CD4-positive, alpha-beta T cell treated with Interleukin-6 for 4 hours (primary cell): ENCODE results near the gene DPAGT1.
"Not testable (repeated sequence)": the region's sequence is repeated elsewhere in the genome, so short reads cannot be mapped to it uniquely, and the experiment has no call there.

Experiments used
- DNase-seq: peaks from one replicate; pipeline ENCODE4 v3.0.0-alpha.2; 2020; ENCODE audit warnings: mixed read lengths

DPAGT1 gene

DNA sequence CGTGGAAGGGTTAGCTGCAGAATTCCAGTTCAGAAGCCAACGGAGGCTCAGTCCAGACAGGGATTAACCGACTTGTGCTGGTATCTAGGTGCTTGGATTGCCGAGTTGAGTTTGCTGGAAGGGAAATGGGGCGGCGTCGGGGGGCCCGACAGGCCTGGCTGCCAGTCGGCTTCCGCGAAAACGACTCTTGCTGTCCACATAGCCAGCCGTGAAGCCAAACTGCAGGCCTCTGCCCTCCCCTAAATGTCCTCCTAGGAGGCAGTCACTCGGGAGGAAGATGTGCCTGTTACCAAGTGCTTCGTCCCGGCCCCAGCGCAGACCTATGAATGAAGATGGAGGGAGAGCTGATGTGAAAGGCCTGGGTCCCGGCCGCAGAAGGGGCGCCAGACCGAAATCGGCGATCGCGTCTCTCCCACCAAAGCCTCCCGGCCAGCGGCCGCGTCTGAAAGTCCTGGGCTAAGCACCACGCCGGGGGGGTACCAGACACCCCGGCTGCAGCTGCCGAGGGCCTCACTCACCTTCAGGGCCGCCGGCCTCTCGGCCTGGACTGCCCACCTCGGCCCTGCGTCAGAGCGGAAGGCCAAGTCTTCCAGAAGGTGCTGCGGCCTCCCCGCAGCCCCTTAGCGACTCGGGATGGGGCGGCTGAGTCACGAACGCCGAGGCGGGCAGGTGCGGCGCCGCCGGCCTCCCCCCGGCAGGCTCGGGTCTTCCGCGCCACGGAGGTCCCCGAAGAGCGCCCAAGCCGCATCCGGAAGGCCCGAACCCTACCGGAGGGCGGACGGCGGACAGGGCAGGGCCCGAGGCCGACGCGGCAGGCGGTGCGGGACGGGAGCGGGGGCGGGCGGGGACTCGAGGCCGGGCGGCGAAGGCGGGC lies 7.5 kb downstream of the DPAGT1 start:
- peak; percentile 63 for DNase-seq

DNA sequence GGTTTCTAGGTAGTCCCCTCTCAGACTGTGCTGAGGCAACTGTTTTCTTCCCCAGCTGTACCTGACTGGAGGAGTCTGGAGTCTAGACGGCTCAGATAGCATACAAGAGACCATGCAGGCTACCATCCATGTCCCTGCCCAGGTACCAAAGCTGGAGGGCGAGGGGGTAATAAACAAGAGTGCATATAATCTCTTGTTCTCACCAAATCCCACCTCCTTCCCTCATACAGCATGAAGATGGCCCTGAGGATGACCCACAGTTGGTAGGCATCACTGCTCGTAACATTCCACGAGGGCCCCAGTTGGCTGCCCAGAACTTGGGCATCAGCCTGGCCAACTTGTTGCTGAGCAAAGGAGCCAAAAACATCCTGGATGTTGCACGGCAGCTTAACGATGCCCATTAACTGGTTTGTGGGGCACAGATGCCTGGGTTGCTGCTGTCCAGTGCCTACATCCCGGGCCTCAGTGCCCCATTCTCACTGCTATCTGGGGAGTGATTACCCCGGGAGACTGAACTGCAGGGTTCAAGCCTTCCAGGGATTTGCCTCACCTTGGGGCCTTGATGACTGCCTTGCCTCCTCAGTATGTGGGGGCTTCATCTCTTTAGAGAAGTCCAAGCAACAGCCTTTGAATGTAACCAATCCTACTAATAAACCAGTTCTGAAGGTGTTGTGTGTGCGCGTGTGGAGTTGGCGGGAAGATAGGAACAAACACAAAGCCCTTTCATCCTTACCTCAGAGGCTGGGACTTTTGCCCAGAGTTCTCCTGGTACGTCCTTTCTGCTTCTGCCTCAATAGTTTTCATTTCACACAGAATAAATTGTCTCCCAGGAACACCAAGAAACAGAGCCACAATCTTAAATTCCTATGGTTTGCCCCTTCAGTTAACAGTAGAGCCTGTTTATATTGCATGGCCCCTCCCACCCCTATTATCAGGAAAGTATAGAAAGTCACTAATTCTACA lies 8.5 kb downstream of the DPAGT1 start:
- no peak for DNase-seq

DNA sequence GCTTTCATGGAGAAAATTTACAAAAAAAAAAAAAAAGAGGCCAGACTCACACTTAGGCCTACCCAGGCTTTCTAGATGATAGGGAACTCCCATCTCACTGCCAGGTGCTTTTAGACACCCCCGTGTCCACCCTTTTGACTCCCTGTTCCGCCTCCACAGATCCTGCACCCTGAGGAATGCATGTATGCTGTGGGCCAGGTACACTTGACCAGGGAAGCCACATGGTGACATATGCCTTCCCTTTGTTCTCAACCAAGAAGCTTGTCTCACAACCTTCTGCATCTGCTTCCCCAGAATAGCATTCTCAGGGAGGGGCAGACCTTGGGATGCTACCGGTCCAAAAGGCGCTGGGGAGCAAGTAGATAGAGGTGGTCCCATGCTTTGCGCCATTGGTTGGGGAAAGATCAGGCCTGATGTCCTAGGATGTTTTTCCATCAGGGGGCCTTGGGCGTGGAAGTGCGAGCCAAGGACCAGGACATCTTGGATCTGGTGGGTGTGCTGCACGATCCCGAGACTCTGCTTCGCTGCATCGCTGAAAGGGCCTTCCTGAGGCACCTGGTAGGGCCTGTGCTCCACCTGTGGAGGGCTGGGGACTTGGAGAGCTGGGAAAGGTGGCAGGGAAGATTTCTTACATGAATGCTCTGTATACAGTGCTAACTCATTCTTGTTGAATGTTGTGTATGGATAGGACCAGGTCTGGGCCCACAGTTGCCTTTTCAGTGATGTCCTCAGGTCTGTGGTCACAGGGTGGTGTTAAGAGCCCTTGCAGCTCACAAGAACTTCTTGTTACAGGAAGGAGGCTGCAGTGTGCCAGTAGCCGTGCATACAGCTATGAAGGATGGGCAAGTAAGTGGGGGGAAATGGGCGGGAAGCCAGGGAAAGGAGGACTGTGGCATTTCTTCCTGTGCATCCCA lies 9.4 kb downstream of the DPAGT1 start:
- DNase-seq: no peak

DNA sequence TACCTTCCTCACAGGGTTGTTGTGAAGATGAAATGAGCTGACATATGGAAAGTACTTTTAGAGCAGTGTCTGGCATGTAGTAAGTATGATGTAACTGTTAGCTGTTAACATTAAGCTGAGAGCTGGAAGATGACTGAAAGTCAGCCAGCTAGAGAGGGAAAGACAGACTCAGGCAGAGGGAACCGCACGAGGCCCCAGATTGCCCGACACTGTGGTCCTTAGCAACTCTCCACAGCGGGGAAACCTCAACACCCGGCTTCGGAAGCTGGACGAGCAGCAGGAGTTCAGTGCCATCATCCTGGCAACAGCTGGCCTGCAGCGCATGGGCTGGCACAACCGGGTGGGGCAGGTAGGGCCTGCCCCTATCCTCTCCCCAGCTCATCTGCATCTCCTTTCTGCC lies 10.5 kb downstream of the DPAGT1 start:
- DNase-seq: no peak

DNA sequence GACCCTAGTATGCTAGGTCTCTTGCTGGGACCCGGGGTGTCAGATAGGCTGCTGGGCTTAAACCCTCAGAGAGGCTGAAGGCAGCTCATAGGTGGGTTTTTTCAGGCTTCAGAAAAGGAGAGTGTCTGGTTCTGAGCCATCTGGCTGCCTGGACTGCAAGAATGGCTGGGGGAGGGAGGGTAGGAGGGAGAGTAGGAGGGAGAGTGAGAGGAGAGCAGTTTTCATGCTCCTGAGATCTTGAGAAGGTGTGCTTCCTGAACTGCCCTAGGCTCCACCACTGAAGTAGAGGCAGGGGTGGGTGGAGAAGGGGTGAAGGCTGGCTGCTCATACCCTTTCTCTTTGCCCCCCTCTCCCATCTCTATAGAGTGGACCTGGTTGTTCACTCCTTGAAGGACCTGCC lies 12.3 kb downstream of the DPAGT1 start:
- no peak for DNase-seq

DNA sequence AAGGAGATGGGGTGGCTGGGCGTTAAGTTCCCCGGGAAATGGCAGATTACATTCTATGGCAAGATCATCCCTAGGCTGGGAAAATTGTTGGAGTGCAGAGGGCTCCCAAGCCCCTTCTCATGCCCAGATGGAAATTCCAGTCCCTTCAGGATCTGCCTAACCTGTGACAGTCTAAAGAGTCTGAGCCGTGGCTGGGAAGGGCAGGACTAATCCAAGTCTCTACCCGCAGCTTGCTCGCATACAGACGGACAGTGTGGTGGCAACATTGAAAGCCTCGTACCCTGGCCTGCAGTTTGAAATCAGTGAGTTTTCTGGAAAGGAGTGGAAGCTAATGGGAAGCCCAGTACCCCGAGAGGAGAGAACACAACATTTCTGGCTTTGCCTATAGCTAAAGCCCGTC lies 13.2 kb downstream of the DPAGT1 start:
- no peak for DNase-seq

DNA sequence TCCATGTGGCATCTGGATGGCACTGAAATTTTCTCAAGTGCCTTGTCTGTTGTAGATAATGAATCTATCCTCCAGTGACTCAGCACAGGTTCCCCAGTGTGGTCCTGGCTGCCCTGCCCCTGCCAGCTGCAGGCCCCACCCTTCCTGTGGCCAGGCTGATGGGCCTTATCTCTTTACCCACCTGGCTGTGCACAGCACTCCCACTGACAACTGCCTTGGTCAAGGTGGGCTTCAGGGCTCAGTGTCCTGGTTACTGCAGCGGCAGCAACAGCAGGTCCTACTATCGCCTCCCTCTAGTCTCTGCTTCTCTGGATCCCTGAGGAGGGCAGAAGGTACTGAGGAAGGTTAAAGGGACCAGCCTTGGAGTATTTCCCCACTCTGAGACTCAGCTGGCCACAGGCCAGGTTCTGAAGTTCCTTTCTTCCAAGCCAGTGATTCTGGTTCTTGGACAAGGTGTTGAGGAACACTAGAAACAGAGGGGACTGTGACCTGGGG lies 13.9 kb downstream of the DPAGT1 start:
- no peak for DNase-seq

DNA sequence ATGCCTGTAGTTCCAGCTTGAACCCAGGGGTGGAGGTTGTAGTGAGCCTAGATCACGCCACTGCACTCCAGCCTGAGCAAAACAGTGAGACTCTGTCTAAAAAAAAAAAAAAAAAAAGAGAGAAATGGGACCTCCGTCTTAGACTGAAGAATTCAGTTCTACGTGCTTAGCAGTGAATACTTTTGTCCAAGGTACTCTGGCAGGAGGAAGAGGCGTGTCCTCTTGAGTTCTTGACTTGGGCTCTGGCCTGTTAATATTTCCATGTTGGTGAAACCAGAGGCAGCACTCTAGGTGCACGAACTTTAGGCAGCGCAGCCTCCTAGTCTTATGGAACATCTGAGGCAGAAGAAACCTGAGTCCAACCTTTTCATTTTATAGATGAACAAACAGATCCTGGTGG lies 14.5 kb downstream of the DPAGT1 start:
- no peak for DNase-seq

DNA sequence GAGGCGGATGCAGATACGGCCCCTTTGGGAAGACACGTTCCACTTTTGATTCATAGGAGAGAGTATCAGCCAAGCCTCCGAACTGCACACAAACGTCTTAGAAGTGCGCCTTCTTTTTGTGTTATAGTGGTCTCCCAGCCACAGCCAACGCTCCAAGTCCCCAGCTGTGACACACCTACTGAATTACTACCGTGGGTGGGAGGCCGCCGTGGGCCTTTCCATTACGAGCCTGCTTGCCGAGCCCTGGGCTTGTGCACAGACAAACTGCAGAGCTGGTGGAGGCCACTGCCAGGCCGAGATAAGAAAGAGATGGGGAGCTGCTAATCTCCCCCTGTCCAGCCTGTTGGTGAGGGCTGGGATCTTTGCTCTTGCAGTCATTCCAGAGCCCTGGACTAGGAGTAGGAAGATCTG lies 16.2 kb downstream of the DPAGT1 start:
- peak; percentile 18 for DNase-seq

DNA sequence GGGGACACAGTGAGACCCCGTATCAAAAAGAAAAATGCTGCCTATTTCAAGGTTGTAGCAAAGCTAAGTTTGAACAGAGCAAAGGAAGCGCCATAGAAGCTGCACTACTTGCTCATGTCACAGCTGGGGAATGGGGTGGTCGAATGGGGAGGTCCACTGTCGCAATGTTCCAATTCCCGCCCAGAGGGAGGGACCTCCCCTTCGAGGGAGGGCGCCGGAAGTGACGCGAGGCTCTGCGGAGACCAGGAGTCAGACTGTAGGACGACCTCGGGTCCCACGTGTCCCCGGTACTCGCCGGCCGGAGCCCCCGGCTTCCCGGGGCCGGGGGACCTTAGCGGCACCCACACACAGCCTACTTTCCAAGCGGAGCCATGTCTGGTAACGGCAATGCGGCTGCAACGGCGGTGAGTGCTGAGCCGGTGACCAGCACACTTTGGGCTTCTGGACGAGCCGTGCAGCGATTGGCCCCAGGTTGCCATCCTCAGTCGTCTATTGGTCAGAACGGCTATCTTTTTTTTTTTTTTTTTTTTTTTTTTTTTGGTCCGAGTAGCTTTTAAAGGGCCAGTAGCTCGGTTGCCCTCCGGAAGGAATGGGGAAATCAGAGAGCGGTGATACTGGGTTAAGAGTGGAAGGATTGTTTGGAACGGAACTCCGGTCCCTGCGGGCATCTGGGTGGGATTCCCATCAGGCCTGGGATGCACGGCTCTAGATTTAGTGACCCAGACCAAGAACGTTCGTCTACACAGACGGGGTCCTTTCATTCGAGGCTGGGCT lies 16.8 kb downstream of the DPAGT1 start, which contains the start of gene HMBS:
Gene HMBS, plus strand, starts transcription at position 219 of the 774 bp plus-strand sequence. Its CDS starts 153 bp downstream, at position 372.
- DNase-seq: peak; percentile 90

DNA sequence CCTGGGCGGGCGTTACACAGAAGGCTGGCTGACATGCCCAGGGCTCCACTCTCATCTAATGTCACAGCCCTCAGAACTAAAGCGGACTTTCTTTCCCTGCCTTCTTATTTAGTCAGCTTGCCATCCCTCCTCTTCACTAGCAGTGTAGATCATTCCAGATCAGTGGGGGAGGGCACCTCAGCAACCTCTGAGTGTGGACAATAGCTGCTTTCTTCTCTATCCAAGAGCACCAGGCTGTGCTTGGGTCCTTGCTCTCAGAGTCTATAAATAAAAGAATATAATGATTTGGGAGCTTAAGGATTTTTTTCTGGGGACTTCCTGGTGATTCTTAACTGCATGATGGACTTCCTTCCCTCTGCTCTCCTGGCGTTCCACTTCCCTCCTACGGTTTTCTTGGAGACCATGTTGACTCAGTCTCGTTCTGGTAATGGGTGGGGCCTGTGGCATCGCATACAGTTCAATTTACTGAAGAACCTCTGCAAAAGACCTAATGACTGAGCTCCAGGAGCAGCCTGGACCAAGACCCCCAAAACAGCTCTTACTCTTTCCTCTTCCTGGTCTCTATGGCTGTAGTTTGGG lies 19.9 kb downstream of the DPAGT1 start:
- DNase-seq: no peak

DNA sequence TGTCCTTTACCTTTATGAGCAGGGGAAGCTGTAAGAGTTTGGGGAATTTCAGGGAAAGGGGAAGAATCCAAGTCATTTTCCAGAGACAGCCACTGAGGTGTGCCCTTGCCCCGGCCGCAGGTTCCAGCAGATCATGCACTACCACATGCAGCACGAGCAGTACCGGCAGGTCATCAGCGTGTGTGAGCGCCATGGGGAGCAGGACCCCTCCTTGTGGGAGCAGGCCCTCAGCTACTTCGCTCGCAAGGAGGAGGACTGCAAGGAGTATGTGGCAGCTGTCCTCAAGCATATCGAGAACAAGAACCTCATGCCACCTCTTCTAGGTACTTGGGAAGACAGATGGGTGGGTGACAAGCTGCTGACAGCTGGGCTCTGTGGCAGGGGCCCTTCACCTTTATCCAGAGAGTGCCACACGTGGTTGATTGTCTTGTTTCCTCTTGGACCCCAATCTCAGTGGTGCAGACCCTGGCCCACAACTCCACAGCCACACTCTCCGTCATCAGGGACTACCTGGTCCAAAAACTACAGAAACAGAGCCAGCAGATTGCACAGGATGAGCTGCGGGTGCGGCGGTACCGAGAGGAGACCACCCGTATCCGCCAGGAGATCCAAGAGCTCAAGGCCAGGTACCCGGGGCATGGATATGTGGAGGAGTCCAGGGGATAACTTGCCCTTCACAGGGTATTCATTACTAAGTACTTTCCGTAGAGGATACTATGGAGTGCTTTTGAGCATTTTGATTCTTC lies 22.8 kb downstream of the DPAGT1 start:
- DNase-seq: no peak

DNA sequence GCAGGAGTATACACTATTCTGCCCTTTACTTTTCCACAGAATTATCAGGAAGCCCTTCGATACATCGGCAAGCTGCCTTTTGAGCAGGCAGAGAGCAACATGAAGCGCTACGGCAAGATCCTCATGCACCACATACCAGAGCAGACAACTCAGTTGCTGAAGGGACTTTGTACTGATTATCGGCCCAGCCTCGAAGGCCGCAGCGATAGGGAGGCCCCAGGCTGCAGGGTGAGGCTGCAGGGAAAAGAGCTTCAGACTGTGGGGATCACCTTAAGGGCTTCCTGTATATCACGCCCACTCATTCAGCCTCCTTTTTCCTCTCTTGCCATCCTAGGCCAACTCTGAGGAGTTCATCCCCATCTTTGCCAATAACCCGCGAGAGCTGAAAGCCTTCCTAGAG lies 23.8 kb downstream of the DPAGT1 start:
- DNase-seq: no peak

DNA sequence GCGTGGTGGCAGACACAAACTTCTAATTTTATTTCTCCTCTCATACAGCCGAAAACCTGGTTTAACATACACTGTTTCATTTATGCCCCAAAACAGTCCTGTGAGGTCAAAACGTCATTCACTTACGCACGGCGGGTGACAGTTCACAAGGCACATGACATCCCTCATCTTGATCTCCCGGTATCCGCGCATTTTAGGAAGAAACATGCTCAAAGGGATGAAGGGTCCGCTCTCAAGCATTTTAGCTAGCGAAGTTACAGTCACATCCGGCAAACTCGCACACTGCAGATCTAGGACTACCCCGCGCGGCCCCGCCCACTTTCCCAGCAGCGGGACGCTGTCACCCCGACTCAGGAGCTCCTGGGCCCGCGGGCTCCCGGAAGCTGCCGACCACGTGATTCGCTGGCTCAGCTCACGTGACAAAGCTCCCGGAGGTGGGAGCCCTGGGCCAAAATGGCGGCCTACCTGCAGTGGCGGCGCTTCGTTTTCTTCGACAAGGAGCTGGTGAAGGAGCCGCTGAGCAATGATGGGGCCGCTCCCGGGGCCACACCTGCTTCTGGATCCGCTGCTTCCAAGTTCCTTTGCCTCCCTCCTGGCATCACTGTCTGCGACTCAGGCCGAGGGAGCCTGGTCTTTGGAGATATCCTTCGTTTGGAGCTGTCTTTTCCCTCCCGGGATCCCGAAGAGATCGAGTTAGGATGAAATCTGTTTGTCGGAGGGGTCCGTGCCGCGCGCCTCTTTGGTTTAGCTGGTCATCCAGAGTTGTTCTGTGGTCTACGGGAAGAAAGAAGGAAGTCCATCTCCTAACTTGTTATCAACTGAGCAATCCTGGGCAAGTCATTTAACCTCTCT lies 34.1 kb downstream of the DPAGT1 start, which contains the start of gene VPS11:
Gene VPS11, plus strand, starts transcription at position 448 of the 852 bp plus-strand sequence. Its CDS starts 6 bp downstream, at position 454.
- DNase-seq: peak; percentile 99

DNA sequence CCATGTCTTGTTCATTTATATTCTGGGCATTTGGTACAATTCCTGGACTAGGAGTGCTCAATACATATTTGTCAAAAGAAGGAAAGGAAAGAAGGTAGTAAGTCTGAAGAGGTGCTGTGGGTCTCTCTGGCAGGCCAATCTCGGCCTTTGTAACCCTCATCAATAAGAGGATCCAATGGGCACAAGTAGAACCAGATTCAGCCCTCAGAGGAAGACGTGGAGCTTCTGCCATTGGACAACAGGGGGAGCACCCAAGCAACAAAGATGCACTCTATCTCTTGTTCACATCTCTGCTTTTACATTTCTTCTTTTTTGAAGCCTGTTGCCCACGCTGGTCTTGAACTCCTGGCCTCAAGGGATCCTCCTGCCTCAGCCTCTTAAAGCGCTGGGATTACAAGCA lies 36.3 kb downstream of the DPAGT1 start:
- peak; percentile 59 for DNase-seq

DNA sequence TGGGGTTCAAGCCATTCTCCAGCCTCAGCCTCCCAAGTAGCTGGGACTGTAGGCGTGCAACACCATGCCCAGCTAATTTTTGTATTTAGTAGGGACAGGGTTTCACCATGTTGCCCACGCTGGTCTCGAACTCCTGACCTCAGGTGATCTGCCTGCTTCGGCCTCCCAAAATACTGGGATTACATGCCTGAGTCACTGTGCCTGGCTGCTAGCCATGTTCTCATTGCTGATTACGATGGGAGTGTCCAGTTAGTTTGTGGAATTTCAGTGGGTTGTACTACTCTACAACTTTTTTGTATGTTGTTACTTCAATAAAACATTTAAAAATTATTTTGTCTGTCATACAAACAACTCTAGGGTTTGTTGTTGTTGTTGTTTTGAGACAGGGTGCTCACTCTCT lies 38.9 kb downstream of the DPAGT1 start:
- DNase-seq: no peak

DNA sequence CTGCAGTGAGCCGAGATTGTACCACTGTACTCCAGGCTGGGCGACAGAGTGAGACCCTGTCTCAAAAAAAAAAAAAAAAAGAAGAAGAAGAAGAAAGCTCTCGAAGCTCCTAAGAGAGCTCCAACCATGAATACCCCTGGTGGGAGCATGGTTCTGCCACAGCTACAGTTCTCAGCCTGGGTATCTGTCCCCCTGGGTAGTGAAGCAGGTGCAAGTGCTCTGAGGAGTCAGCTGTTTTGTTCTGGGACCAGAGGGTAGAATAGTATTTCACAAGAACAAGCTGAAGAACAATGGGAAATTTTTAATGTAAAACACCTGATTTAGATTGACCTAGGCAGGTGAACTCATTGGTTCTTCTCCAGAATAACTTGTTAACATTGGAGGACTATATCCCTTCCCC lies 40.4 kb downstream of the DPAGT1 start:
- DNase-seq: no peak

DNA sequence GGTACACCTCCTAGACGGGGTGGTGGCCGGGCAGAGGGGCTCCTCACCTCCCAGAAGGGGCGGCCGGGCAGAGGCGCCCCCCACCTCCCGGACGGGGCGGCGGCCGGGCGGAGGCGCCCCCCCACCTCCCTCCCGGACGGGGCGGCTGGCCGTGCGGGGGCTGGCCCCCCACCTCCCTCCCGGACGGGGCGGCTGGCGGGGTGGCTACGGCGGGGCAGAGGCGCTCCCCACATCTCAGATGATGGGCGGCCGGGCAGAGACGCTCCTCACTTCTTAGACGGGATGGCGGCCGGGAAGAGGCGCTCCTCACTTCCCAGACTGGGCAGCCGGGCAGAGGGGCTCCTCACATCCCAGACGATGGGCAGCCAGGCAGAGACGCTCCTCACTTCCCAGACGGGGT lies 42.5 kb downstream of the DPAGT1 start:
- not testable (repeated sequence) for DNase-seq
